ENCODE measurements around the gene SP3.

DNA sequence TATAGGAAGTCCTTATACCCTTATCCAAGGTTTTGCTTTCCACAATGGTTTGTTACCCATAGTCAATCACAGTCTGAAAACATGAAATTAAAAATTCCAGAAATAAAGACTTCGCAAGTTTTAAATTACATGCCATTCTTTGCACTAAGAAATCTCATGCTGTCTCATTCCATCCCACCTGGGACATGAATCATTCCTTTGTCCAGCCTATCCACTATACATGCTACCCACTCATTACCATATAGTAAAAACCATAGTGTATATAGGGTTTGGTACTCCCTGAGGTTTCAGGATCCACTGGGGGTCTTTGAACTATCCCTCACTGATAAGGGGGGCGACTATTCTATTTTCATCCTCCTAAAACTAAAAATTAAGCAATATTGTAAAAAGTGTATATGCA, 17.0 kb downstream of the SP3 start:
- TF ChIP-seq POLR2A (IDR thresholded peaks at IDR 0.05; ENCODE audit: low read depth), result no peak
- no peak for TF ChIP-seq CTCF (IDR thresholded peaks at IDR 0.05)
- TF ChIP-seq EP300 (IDR thresholded peaks at IDR 0.05), result no peak
- no peak for TF ChIP-seq POLR2AphosphoS5 (IDR thresholded peaks at IDR 0.05)

Measured in esophagus muscularis mucosa (tissue), 4 donors.